K562 (cell line): ENCODE measurements around the gene DMAC2L. TPM values are rescaled to one million over a fixed set of nuclear protein-coding genes. Genes with fewer than 3 reads are reported as not detected.

ENCODE experiments used
- ATAC-seq: fragments of 200-7000 bp; cut with Tn5 transposase; 3 replicates; pipeline ENCODE4 v1.9.1; 2020; ENCODE audit warnings: moderate library complexity
- BruUV-seq: library from RNA; stranded (reverse); fragments of 400-500 nt; replicated peaks from 2 replicates; lab custom pipeline; 2021; lab: Mats Ljungman, UMichigan
- CTCF ChIA-PET: fragments of 300-600 bp; formaldehyde crosslinking; extraction: SDS; loops from one replicate; lab custom pipeline; 2021; ENCODE audit warnings: low intra/inter-chr PET ratio; lab: Yijun Ruan, JAX
- POLR2A ChIA-PET: fragments of 300-600, 350-650 bp; sonication (Branson Sonifier 250); formaldehyde crosslinking; extraction: SDS; loops from one replicate; lab custom pipeline; 2021; ENCODE audit warnings: antibody characterized with exemption, inconsistent platforms; lab: Yijun Ruan, JAX
- DNase-seq, 4 experiments: peaks; one replicate each; pipeline versions ENCODE4 v3.0.0 to v3.0.0-alpha.2; 2011 to 2018; ENCODE audit warnings: low spot score in 3 of 4, mixed read lengths in 3 of 4; ENCODE audit errors: extremely low read depth in 1 of 4
- FAIRE-seq: peaks from 2 replicates; lab custom pipeline; 2011; peaks lifted over from hg19 to GRCh38; lab: Jason Lieb, UNC
- H2AFZ ChIP-seq: 2 replicates; pipeline ENCODE4 v1.6.0; 2011; ENCODE audit warnings: low read depth, low read length, control low read depth, inconsistent platforms
- H3K27ac ChIP-seq: fragments of 200-600 bp; 3 replicates; pipeline ENCODE4 v1.8.0; 2011; ENCODE audit warnings: low read depth, mild to moderate bottlenecking, control low read depth, inconsistent platforms, low read length, moderate library complexity, mixed read lengths; ENCODE audit errors: extremely low read depth
- H3K27me3 ChIP-seq, 2 experiments: fragments of 300-600 bp in 1 of 2; 2 replicates in 1 of 2; 3 replicates in 1 of 2; pipeline versions ENCODE4 v1.6.0 to v1.8.0; 2011; ENCODE audit warnings: inconsistent platforms in 2 of 2, low read length in 2 of 2, mild to moderate bottlenecking in 1 of 2, mixed read lengths in 1 of 2, moderate library complexity in 1 of 2; ENCODE audit not compliant: control insufficient read depth in 2 of 2, insufficient read depth in 2 of 2
- H3K36me3 ChIP-seq: fragments of 300-600 bp; 3 replicates; pipeline ENCODE4 v1.8.0; 2011; ENCODE audit warnings: mild to moderate bottlenecking, low read length, inconsistent platforms; ENCODE audit not compliant: control insufficient read depth, insufficient read depth
- H3K4me1 ChIP-seq, 2 experiments: fragments of 200-600 bp in 1 of 2; replicated peaks in 1 of 2; 2 replicates in 1 of 2; 3 replicates in 1 of 2; pipeline versions ENCODE4 v1.5.1 to v1.8.0; 2011; ENCODE audit warnings: inconsistent platforms in 2 of 2, low read length in 2 of 2, mild to moderate bottlenecking in 1 of 2, mixed read lengths in 1 of 2, moderate library complexity in 1 of 2; ENCODE audit not compliant: control insufficient read depth in 2 of 2, insufficient read depth in 2 of 2
- H3K4me2 ChIP-seq: 2 replicates; pipeline ENCODE4 v1.6.1; 2011; ENCODE audit warnings: low read length, control low read depth, inconsistent platforms, mixed read lengths; ENCODE audit not compliant: insufficient read depth
- H3K4me3 ChIP-seq: fragments of 200-600 bp; sonication (generic), shearing (Covaris generic); 2 replicates; pipeline ENCODE4 v1.5.1; 2016; ENCODE audit warnings: control low read depth, inconsistent platforms
- H3K79me2 ChIP-seq: fragments of 200-600 bp; 3 replicates; pipeline ENCODE4 v1.8.0; 2011; ENCODE audit warnings: low read length, inconsistent platforms; ENCODE audit not compliant: control insufficient read depth, insufficient read depth
- H3K9ac ChIP-seq, 2 experiments: 2 replicates each; pipeline versions ENCODE4 v1.6.0 to v1.6.1; 2011; ENCODE audit warnings: low read depth in 2 of 2, low read length in 2 of 2, control low read depth in 1 of 2, inconsistent platforms in 1 of 2, mild to moderate bottlenecking in 1 of 2, mixed read lengths in 1 of 2; ENCODE audit not compliant: insufficient read depth in 1 of 2
- H3K9me1 ChIP-seq: one replicate; pipeline ENCODE4 v1.6.0; 2011; ENCODE audit warnings: inconsistent platforms, mild to moderate bottlenecking, low read length, moderate library complexity; ENCODE audit not compliant: control insufficient read depth, insufficient read depth
- H3K9me3 ChIP-seq: replicated peaks from 2 replicates; pipeline ENCODE4 v1.5.1; 2011; ENCODE audit warnings: low read depth, low read length, inconsistent platforms; ENCODE audit not compliant: control insufficient read depth, insufficient read depth
- H4K20me1 ChIP-seq: replicated peaks from 2 replicates; pipeline ENCODE4 v1.6.1; 2011; ENCODE audit warnings: low read length, inconsistent platforms, mixed read lengths; ENCODE audit not compliant: control insufficient read depth, insufficient read depth
- ERF ChIP-seq: fragments of 450-650 bp; formaldehyde crosslinking; IDR thresholded peaks from 2 replicates; pipeline ENCODE4 v1.4.0; 2020; ENCODE audit warnings: mild to moderate bottlenecking, mixed read lengths
- HDAC8 ChIP-seq: fragments of 450-650 bp; IDR thresholded peaks from 2 replicates; pipeline ENCODE4 v1.6.1; 2016; ENCODE audit warnings: mild to moderate bottlenecking, missing genetic modification characterization, moderate library complexity, missing compliant biosample characterization
- JUN ChIP-seq, 2 experiments: sonication (generic) in 1 of 2; formaldehyde crosslinking in 1 of 2; IDR thresholded peaks; 2 replicates each; pipeline versions ENCODE4 v1.6.1 to v1.8.0; 2012 to 2022; ENCODE audit warnings: borderline replicate concordance in 2 of 2, mild to moderate bottlenecking in 2 of 2, improper control_type of control experiment in 1 of 2, low read depth in 1 of 2, low read length in 1 of 2, missing genetic modification reagents in 1 of 2
- KDM2B ChIP-seq: fragments of 250-450 bp; sonication (Bioruptor Pico); IDR thresholded peaks from 2 replicates; pipeline ENCODE4 v1.8.0; 2021; ENCODE audit warnings: mild to moderate bottlenecking, moderate library complexity
- PCBP1 ChIP-seq: fragments of 200-400 bp; formaldehyde crosslinking; IDR thresholded peaks from 2 replicates; pipeline ENCODE4 v1.6.1; 2018; ENCODE audit warnings: mild to moderate bottlenecking, low read depth, low read length; ENCODE audit not compliant: poor library complexity, severe bottlenecking
- ZNF76 ChIP-seq: fragments of 250-450 bp; sonication (Bioruptor Pico); IDR thresholded peaks from 2 replicates; pipeline ENCODE4 v1.4.0; 2020; ENCODE audit warnings: mild to moderate bottlenecking, moderate library complexity, borderline replicate concordance
- WGBS: fragments of 100-300 bp; shearing (Covaris generic); methylation state at CpG from one replicate; pipeline ENCODE4 v1.1.6; 2016; ENCODE audit warnings: low coverage, mixed read lengths; ENCODE audit not compliant: insufficient coverage; ENCODE audit errors: missing lambda C conversion rate; 5-methylcytosine and 5-hydroxymethylcytosine counted together
- in situ Hi-C: fragments of 300-500 bp; cut with MboI; formaldehyde crosslinking; loops from 4 replicates; pipeline ENCODE4 v1.15.0; 2018; ENCODE audit warnings: inconsistent platforms, mixed read lengths
- intact Hi-C: fragments of 100-400 bp; cut with micrococcal nuclease; formaldehyde crosslinking; loops from 2 replicates; pipeline ENCODE4 v1.14.2; 2022
- polyA plus RNA-seq, 8 experiments: library from polyadenylated mRNA; depleted of rRNA in 4 of 8; stranded (reverse) in 5 of 8; unstranded in 3 of 8; fragments of >200 nt; fragmentation: Nextera tagmentation in 2 of 8; fragmentation: Illumina TruSeq in 1 of 8; extraction: Ambion mirVana in 2 of 8; extraction: Trizol in 1 of 8; gene quantifications; 2 replicates each; pipeline versions ENCODE4 v1.2.1 to v1.2.3, GENCODE V29; 2011 to 2014; ENCODE audit warnings: inconsistent platforms in 1 of 8, missing spikeins in 1 of 8
- total RNA-seq, 7 experiments: library from RNA; depleted of rRNA in 6 of 7; stranded (reverse); fragments of >200 nt in 6 of 7; fragmentation: Illumina TruSeq in 2 of 7; extraction: Trizol in 2 of 7; gene quantifications; 2 replicates each; pipeline versions ENCODE4 v1.2.1 to v1.2.3, GENCODE V29; 2011 to 2021; ENCODE audit warnings: low replicate concordance in 1 of 7
- TF ChIP-seq, protein P1 (sequence below), 2 experiments: IDR thresholded peaks in 1 of 2; conservative IDR thresholded peaks in 1 of 2; 2 replicates each; pipeline ENCODE4 v1.6.1; 2016; ENCODE audit warnings: low read depth in 2 of 2, mild to moderate bottlenecking in 1 of 2, missing compliant biosample characterization in 1 of 2, missing genetic modification characterization in 1 of 2, moderate library complexity in 1 of 2
- TF ChIP-seq, protein P2 (sequence below): fragments of 450-650 bp; IDR thresholded peaks from 2 replicates; pipeline ENCODE4 v1.6.1; 2016; ENCODE audit warnings: mild to moderate bottlenecking

Gene DMAC2L
- total and polyA plus RNA-seq, 9 of the 15 experiments (the other 6 are each of a cell fraction or from before 2014, with no cell fraction given), result 4.0 to 37.2 (median 9.3) TPM

DNA sequence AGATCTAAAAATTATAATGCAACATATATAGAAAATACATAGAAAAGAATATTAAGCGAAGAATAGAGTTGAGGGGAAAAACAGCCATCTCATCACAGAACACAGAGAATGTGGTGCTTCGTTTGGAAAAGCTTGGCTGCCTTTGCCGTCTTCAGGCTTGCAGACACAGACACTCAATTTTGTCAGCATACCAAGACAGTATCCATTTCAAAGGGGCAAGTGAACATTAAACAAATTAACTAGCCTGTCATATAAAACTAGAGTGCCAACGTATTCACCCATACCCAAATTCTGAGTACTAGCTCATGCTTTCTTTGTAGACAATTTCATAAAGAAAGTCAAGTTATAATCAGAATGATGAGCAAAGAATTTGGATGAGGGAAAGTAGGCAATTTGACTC, 40.5 kb downstream of the DMAC2L start (continued):
- TF ChIP-seq, protein P1, sequence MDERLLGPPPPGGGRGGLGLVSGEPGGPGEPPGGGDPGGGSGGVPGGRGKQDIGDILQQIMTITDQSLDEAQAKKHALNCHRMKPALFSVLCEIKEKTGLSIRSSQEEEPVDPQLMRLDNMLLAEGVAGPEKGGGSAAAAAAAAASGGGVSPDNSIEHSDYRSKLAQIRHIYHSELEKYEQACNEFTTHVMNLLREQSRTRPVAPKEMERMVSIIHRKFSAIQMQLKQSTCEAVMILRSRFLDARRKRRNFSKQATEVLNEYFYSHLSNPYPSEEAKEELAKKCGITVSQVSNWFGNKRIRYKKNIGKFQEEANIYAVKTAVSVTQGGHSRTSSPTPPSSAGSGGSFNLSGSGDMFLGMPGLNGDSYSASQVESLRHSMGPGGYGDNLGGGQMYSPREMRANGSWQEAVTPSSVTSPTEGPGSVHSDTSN (CRISPR knock-in tag; IDR thresholded peaks at IDR 0.05; ENCODE audit: low read depth), result no peak
- TF ChIP-seq, protein P1 (tag; conservative IDR thresholded peaks at IDR 0.05; ENCODE audit: low read depth), result no peak
- no peak for TF ChIP-seq KDM2B
- TF ChIP-seq PCBP1, result no peak
- no peak for TF ChIP-seq JUN (IDR thresholded peaks at IDR 0.05; ENCODE audit: borderline replicate concordance, low read depth, low read length)
- no peak for TF ChIP-seq JUN (CRISPR knock-in tag; IDR thresholded peaks at IDR 0.05; ENCODE audit: borderline replicate concordance)

DNA sequence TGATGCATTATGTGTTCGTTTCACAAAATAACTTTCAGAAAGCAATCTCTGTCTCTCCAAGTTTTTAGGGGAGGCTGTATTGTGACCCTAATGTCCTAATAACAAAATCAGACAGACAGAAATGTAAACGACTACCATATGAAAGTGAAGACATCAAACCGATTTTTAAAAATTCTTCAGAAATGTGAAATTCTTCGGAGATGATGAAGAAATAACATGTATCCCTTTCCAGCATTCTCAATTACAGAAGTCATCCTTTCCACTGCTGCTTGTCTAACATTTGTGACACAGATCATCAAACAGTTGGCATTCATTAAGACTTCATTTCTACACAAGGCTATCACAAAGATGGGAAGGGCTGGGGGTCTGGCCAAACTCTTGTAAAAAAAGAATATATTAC, 41.0 kb downstream of the DMAC2L start:
- H3K27ac ChIP-seq, result no peak overlapping the region
- no peak overlapping the region for H2AFZ ChIP-seq
- H3K4me3 ChIP-seq, result no peak overlapping the region
- intact Hi-C loops, result no loop called here
- BruUV-seq, result no TSS peak
- no peak for DNase-seq
- H3K4me1 ChIP-seq, result peaks cover 0 to 3% of the 10 kb centered on the region in 2 experiments; a peak in 3 of 5 replicates
- TF ChIP-seq, protein P2, sequence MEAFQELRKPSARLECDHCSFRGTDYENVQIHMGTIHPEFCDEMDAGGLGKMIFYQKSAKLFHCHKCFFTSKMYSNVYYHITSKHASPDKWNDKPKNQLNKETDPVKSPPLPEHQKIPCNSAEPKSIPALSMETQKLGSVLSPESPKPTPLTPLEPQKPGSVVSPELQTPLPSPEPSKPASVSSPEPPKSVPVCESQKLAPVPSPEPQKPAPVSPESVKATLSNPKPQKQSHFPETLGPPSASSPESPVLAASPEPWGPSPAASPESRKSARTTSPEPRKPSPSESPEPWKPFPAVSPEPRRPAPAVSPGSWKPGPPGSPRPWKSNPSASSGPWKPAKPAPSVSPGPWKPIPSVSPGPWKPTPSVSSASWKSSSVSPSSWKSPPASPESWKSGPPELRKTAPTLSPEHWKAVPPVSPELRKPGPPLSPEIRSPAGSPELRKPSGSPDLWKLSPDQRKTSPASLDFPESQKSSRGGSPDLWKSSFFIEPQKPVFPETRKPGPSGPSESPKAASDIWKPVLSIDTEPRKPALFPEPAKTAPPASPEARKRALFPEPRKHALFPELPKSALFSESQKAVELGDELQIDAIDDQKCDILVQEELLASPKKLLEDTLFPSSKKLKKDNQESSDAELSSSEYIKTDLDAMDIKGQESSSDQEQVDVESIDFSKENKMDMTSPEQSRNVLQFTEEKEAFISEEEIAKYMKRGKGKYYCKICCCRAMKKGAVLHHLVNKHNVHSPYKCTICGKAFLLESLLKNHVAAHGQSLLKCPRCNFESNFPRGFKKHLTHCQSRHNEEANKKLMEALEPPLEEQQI, result no peak
- TF ChIP-seq HDAC8 (no peak), ERF (CRISPR knock-in tag) (no peak), ZNF76 (CRISPR knock-in tag) (no peak)
- ATAC-seq, result no peak
- H4K20me1 ChIP-seq, result no peaks in the 10 kb centered on the region
- in situ Hi-C loops, result no loop called here
- POLR2A ChIA-PET, result interaction anchor here (0.8 kb wide), 1 partner anchor 17 kb away, joined by 5 read pairs; no protein-coding TSS in a partner anchor
- no peak overlapping the region for H3K9ac ChIP-seq
- no peak overlapping the region for H3K4me2 ChIP-seq
- H3K79me2 ChIP-seq, result no peaks in the 10 kb centered on the region
- no peaks in the 10 kb centered on the region for H3K9me3 ChIP-seq
- H3K9me1 ChIP-seq, result no peaks in the 10 kb centered on the region
- H3K27me3 ChIP-seq, result no peaks in the 10 kb centered on the region
- no peak for FAIRE-seq
- CTCF ChIA-PET, result no interaction called here
- no peaks in the 10 kb centered on the region for H3K36me3 ChIP-seq
- WGBS, result 18% methylated on average over 4 of the region's 4 CpGs
